HG02642 (cell line): Measurements from ENCODE around the gene LRRC4C.

ENCODE experiments used
- ATAC-seq: cut with Tn5 transposase; IDR thresholded peaks from one replicate; pipeline ENCODE4 v1.9.1; 2021; ENCODE audit warnings: mild to moderate bottlenecking; ENCODE audit not compliant: unreplicated experiment, poor library complexity

LRRC4C gene

DNA sequence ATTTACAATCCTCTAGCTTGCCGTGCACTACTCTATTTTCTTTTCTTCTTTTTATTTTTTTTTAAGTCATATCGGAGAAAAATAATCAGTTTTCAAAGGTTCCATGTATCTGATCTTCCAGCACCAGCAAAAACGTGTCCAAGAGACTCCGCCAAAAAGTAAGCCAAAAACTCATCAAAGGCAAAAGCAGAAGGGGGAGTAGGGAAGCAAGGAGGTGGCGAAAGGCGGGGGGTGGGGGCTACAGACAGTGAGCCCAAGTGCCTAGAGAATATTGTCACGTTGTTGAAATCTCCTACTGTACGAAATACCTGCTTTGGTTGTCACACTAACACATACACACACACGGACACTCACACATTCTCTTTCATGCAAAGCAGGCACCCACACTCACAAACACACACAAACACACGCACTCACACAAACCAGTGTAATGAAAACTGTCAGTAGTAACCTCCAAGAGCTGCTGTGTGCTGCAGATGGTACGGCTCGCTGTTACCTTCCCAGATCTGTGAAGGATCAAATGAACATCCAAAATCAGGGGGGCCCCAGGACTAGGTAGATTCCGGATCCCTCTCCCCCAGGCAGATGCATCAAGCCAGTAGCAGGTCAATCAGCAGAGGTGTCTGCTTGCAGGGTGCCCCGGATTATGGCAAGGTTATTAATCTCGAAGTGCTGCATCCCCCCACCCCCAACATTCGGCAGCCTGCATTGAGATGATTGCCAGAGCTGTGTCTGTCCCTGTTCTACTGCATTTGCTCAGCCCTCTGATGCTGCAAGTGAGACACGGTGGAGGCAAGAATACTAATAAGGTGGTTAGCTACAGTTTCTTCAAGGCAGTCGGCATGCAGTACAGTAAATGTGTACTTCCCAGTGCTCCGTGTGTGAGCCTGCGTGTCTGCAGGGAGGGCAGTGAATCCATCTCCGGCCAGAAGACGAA, at the start of gene LRRC4C:
LRRC4C (minus strand) TSS at position 188 of the 937 bp plus-strand sequence.
- ATAC-seq, result no peak

DNA sequence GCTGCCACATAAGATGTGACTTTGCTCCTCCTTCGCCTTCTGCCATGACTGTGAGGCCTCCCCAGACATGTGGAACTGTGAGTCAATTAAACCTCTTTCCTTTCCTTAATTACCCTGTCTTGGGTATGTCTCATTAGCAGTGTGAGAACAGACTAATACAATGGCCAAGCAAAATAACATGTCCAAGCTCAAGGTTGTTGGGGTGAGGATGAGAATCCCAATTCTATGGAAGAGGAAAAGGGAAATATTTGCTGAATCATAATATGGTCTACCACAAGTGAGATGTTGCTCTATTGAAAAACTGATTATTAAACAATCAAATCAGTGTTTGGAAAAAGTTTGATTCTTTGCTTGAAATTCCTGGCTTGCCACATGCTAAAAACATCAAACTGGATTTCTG, 48.7 kb upstream of the LRRC4C start:
- no peak for ATAC-seq

GRCh38 chr11:41499429-41499828, 40.0 kb upstream of the LRRC4C start:
- ATAC-seq, result no peak

DNA sequence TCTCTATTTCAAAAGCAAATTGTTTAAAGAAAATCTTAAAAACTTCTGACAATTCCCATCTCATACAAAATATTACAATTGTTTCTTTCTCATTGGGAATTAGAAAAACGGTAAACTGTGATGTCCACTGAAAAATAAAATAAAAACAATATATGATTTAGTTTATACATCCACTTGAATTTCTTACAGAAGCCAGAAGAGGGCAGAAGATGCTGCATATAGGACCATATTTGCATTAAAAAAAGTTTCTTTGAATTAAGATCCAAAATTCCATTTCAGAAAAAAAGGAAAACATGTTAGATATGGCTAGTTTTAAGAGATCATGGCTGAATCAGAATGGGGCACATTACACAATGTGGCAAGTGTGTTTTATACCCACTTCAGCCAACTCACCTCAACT, 39.3 kb upstream of the LRRC4C start:
- no peak for ATAC-seq

- no peak for ATAC-seq
Observed at GRCh38 chr11:41497974-41498373, 38.5 kb upstream of the LRRC4C start.

DNA sequence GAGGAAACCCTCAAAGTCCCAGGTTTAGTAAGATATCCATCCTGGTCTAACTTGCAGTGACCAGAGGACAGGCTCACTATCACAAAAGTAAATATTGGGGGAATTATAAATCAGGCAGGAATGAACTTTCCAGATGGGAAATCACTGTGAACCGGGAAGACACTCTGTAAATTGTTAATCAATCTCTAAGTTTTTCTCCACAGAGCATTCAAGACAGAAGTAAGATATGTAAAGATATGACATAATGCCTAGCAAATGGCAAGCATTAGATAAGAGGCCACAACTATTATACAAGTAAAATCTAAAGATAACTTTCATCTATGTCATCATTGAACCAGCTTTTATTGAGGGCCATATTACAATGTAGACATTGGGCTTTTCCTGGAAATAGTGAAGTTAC, 35.3 kb upstream of the LRRC4C start:
- no peak for ATAC-seq

GRCh38 chr11:41486424-41486823, 27.0 kb upstream of the LRRC4C start:
- ATAC-seq, result no peak

GRCh38 chr11:41483956-41484355, 24.5 kb upstream of the LRRC4C start:
- no peak for ATAC-seq

DNA sequence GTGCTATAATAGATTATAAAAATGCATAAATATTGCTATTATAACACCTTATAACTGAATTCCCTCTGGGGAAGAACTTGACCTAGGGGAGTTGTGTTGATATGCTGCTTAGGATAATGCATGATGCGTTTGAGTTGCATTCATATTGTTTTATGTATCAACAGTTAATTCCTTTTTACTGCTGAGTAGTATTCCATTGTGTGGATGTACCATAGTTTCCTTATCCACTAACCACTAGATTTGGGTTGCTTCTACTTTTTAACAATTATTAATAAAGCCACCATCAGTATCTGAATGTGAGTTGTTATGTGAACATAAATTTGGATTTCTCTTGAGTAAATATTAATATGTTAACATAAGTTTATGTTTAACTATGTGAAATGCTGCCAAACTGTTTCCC, 19.7 kb upstream of the LRRC4C start:
- ATAC-seq, result no peak

DNA sequence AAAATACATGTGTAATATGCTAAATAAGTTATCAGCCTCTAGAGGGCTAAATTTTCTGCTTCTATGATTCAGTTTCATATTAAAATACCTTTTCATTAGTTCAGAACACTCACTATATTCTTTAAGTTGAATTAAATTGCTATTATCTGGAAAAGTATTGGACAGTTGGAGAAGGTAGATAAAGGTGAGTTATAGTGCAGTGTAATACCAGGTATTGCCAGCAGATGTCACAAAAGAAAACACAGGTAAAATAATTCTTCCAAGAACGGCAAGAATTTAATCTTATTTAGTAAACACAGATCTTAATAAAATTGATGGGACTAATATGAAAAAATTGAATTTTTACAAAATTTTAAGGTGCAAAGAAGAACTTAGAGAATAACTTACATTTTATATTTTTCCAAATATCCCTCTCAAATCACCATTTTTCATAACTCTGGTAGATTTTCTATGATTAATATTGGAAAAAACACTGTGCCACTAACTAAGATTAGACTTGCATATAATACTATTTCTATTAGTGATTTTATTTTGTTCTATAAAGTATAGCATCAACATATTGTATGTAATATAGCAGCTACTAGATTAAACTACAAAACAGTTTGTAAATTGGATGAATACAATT, 1.7 kb upstream of the LRRC4C start:
- ATAC-seq, result no peak

DNA sequence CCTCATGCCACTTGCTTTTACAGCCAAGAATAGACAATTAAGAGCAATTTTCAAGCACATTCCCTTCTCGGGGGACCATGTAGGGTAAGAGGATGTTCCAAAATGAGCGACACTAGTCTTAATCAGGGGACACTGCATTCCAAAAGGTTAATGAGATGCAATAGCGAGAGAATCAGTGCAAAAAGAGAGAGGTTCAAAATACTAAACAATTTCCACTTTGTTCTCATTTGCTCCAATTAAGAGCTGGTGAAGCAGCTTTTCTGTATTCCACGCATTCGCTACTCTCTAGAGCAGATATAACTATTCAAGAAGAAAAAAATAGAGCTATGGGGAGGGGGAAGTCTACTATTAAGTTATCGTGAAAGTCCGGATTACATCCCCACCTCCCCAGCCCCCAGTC, 811 bp downstream of the LRRC4C start:
- no peak for ATAC-seq

GRCh38 chr11:41458154-41458553, 1.3 kb downstream of the LRRC4C start:
- ATAC-seq, result no peak

GRCh38 chr11:41457216-41458014, 2.0 kb downstream of the LRRC4C start:
- no peak for ATAC-seq

GRCh38 chr11:41456269-41456668, 3.2 kb downstream of the LRRC4C start:
- ATAC-seq, result no peak

GRCh38 chr11:41451011-41451410, 8.4 kb downstream of the LRRC4C start:
- no peak for ATAC-seq

GRCh38 chr11:41449483-41450050, 9.9 kb downstream of the LRRC4C start:
- no peak for ATAC-seq

DNA sequence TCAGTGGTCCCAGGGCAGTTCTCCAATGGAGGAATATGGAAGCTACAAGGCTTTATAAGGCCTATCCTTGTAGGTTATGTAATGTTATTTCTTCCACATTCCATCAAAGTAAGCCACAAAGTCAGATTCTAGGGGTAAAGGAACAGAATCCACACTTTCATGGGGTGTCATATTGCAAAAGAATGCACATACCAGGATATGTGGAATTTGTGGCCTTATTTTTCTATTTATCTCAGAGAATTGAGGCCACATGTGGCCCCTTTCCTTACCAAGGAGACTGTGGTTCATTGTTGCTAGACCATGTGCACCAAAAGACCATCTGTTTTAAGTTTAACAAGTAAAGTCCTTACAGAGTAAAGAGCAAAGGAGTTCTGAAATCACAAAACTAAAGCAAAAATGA, 12.9 kb downstream of the LRRC4C start:
- no peak for ATAC-seq

DNA sequence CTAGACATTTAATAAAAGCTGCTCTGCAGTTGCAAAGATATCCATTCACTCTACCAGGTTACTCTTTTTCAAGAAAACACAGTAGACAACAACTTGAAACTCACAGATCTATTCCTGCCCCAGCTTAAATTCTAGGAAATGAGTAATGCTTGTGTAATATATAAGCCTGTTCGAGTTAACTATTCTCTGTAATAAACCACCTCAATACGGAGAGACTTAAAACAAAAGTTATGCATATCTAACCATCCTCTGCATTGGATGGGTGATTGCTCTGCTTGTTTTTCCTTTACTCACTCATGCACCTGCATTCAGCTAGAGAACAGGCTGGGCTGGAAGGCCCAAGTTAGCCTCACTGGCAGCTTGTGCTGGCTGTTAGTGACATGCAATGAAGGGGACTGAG, 13.3 kb downstream of the LRRC4C start:
- no peak for ATAC-seq

- ATAC-seq, result no peak
Observed at GRCh38 chr11:41437006-41437490, 22.4 kb downstream of the LRRC4C start.

GRCh38 chr11:41435531-41435930, 23.9 kb downstream of the LRRC4C start:
- no peak for ATAC-seq
